K562 (cell line): ENCODE results near the gene INTS6L. TPM values are rescaled to one million over a fixed set of nuclear protein-coding genes. Genes with fewer than 3 reads are reported as not detected.

Experiments
- ATF1 ChIP-seq, 2 experiments: fragments of 450-650 bp in 1 of 2; IDR thresholded peaks; 2 replicates each; pipeline ENCODE4 v1.6.1; 2016; ENCODE audit warnings: missing compliant biosample characterization in 1 of 2, missing genetic modification characterization in 1 of 2
- C11orf30 ChIP-seq: fragments of 450-650 bp; IDR thresholded peaks from 2 replicates; pipeline ENCODE4 v1.6.1; 2016; ENCODE audit warnings: low read depth, mild to moderate bottlenecking
- EP300 ChIP-seq: IDR thresholded peaks from 2 replicates; pipeline ENCODE4 v1.6.1; 2012; ENCODE audit warnings: low read length, improper control_type of control experiment
- KDM5B ChIP-seq: fragments of 200-600 bp; sonication (generic); IDR thresholded peaks from 2 replicates; pipeline ENCODE4 v1.6.1; 2012; ENCODE audit warnings: low read depth, mild to moderate bottlenecking, moderate library complexity, low read length, control low read depth, inconsistent platforms; ENCODE audit not compliant: insufficient replicate concordance
- POLR2B ChIP-seq: fragments of 450-650 bp; IDR thresholded peaks from 2 replicates; pipeline ENCODE4 v1.6.1; 2018; ENCODE audit warnings: low read depth; ENCODE audit not compliant: partially characterized antibody
- RCOR1 ChIP-seq, 2 experiments: IDR thresholded peaks; 2 replicates each; pipeline ENCODE4 v1.6.1; 2012; ENCODE audit warnings: low read depth in 2 of 2, low read length in 2 of 2, borderline replicate concordance in 1 of 2, improper control_type of control experiment in 1 of 2
- RFX5 ChIP-seq: IDR thresholded peaks from 2 replicates; pipeline ENCODE4 v1.6.1; 2011; ENCODE audit warnings: low read depth, mild to moderate bottlenecking, improper control_type of control experiment, low read length
- TAF1 ChIP-seq: IDR thresholded peaks from 2 replicates; pipeline ENCODE4 v1.6.1; 2011; ENCODE audit warnings: mild to moderate bottlenecking, low read length, moderate library complexity; ENCODE audit not compliant: insufficient read depth, control insufficient read depth, severe bottlenecking; ENCODE audit errors: extremely low read depth
- TAL1 ChIP-seq: fragments of 450-650 bp; IDR thresholded peaks from 2 replicates; pipeline ENCODE4 v1.6.1; 2016; ENCODE audit warnings: mild to moderate bottlenecking
- TSC22D4 ChIP-seq: fragments of 450-650 bp; IDR thresholded peaks from 2 replicates; pipeline ENCODE4 v1.6.1; 2016; ENCODE audit warnings: missing genetic modification characterization, missing biosample characterization, control low read depth
- ZNF143 ChIP-seq: sonication (generic); formaldehyde crosslinking; IDR thresholded peaks from 2 replicates; pipeline ENCODE4 v1.9.0; 2022; ENCODE audit warnings: mild to moderate bottlenecking, missing genetic modification reagents
- ZNF232 ChIP-seq: sonication (generic); formaldehyde crosslinking; IDR thresholded peaks from 2 replicates; pipeline ENCODE4 v1.8.0; 2022; ENCODE audit warnings: mild to moderate bottlenecking, missing genetic modification reagents
- ZNF263 ChIP-seq: sonication (generic); formaldehyde crosslinking; IDR thresholded peaks from 2 replicates; pipeline ENCODE4 v1.8.0; 2022; ENCODE audit warnings: mild to moderate bottlenecking, missing genetic modification reagents, borderline replicate concordance
- polyA plus RNA-seq, 8 experiments: library from polyadenylated mRNA; depleted of rRNA in 4 of 8; stranded (reverse) in 5 of 8; unstranded in 3 of 8; fragments of >200 nt; fragmentation: Nextera tagmentation in 2 of 8; fragmentation: Illumina TruSeq in 1 of 8; extraction: Ambion mirVana in 2 of 8; extraction: Trizol in 1 of 8; gene quantifications; 2 replicates each; pipeline versions ENCODE4 v1.2.1 to v1.2.3, GENCODE V29; 2011 to 2014; ENCODE audit warnings: inconsistent platforms in 1 of 8, missing spikeins in 1 of 8
- total RNA-seq, 7 experiments: library from RNA; depleted of rRNA in 6 of 7; stranded (reverse); fragments of >200 nt in 6 of 7; fragmentation: Illumina TruSeq in 2 of 7; extraction: Trizol in 2 of 7; gene quantifications; 2 replicates each; pipeline versions ENCODE4 v1.2.1 to v1.2.3, GENCODE V29; 2011 to 2021; ENCODE audit warnings: low replicate concordance in 1 of 7
- TF ChIP-seq, protein P1 (sequence below): fragments of 450-650 bp; IDR thresholded peaks from 2 replicates; pipeline ENCODE4 v1.6.1; 2018; ENCODE audit not compliant: partially characterized antibody
- TF ChIP-seq, protein P2 (sequence below), 2 experiments: fragments of 150-350 bp in 1 of 2; IDR thresholded peaks; 2 replicates each; pipeline ENCODE4 v1.6.1; 2012 to 2016; ENCODE audit warnings: low read depth in 2 of 2, low read length in 2 of 2, mild to moderate bottlenecking in 1 of 2, moderate library complexity in 1 of 2
- TF ChIP-seq, protein P3 (sequence below): IDR thresholded peaks from 2 replicates; pipeline ENCODE4 v1.6.1; 2012; ENCODE audit warnings: low read depth, low read length, improper control_type of control experiment, borderline replicate concordance
- TF ChIP-seq, protein P4 (sequence below), 2 experiments: fragments of 450-650 bp; conservative IDR thresholded peaks; 2 replicates each; pipeline ENCODE4 v1.6.1; 2017; ENCODE audit warnings: mild to moderate bottlenecking in 2 of 2, moderate library complexity in 2 of 2

INTS6L gene
- total and polyA plus RNA-seq, 9 of the 15 experiments (the other 6 are each of a cell fraction or from before 2014, with no cell fraction given), result 6.1 to 44.9 (median 21.9) TPM

DNA sequence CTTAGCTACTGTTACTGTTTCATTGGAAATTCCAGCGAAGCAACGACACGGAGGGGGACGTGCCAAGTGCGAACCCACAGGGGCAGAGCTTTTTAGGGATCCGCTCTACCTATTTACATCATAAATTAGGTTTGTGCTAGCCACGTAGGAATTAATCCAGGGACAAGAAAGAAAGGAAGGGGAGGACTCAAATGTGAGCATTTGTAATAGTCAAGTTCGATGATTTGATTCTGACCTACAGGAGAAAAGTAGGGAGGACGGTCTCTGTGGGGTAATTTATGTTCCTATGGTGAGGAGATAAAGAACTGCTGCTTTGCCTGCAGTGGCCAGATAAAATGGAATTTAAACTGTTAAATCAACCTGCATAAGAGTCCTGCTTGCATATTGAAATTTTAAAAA is 1.7 kb downstream of the INTS6L start (continued):
- TF ChIP-seq, protein P1, sequence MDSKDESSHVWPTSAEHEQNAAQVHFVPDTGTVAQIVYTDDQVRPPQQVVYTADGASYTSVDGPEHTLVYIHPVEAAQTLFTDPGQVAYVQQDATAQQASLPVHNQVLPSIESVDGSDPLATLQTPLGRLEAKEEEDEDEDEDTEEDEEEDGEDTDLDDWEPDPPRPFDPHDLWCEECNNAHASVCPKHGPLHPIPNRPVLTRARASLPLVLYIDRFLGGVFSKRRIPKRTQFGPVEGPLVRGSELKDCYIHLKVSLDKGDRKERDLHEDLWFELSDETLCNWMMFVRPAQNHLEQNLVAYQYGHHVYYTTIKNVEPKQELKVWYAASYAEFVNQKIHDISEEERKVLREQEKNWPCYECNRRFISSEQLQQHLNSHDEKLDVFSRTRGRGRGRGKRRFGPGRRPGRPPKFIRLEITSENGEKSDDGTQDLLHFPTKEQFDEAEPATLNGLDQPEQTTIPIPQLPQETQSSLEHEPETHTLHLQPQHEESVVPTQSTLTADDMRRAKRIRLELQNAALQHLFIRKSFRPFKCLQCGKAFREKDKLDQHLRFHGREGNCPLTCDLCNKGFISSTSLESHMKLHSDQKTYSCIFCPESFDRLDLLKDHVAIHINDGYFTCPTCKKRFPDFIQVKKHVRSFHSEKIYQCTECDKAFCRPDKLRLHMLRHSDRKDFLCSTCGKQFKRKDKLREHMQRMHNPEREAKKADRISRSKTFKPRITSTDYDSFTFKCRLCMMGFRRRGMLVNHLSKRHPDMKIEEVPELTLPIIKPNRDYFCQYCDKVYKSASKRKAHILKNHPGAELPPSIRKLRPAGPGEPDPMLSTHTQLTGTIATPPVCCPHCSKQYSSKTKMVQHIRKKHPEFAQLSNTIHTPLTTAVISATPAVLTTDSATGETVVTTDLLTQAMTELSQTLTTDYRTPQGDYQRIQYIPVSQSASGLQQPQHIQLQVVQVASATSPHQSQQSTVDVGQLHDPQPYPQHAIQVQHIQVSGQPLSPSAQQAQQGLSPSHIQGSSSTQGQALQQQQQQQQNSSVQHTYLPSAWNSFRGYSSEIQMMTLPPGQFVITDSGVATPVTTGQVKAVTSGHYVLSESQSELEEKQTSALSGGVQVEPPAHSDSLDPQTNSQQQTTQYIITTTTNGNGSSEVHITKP, result peak; percentile 77
- TF ChIP-seq TAL1 (peak; percentile 84), RFX5 (no peak), C11orf30 (no peak), ZNF232 (CRISPR knock-in tag) (no peak), EP300 (peak; percentile 90), KDM5B (peak; percentile 32), TAF1 (peak; percentile 9), POLR2B (peak; percentile 17), ZNF263 (CRISPR knock-in tag) (peak; percentile 85), ATF1 (CRISPR knock-in tag; IDR thresholded peaks at IDR 0.05) (no peak), ATF1 (tag; IDR thresholded peaks at IDR 0.05) (peak; percentile 65), RCOR1 (IDR thresholded peaks at IDR 0.05; ENCODE audit: borderline replicate concordance in 1 of 2, low read depth in 2 of 2, low read length in 2 of 2) (peak; percentile 40 to 76; a peak in 2 of 4 replicates), ZNF143 (no peak), TSC22D4 (tag) (no peak)
- TF ChIP-seq, protein P2, sequence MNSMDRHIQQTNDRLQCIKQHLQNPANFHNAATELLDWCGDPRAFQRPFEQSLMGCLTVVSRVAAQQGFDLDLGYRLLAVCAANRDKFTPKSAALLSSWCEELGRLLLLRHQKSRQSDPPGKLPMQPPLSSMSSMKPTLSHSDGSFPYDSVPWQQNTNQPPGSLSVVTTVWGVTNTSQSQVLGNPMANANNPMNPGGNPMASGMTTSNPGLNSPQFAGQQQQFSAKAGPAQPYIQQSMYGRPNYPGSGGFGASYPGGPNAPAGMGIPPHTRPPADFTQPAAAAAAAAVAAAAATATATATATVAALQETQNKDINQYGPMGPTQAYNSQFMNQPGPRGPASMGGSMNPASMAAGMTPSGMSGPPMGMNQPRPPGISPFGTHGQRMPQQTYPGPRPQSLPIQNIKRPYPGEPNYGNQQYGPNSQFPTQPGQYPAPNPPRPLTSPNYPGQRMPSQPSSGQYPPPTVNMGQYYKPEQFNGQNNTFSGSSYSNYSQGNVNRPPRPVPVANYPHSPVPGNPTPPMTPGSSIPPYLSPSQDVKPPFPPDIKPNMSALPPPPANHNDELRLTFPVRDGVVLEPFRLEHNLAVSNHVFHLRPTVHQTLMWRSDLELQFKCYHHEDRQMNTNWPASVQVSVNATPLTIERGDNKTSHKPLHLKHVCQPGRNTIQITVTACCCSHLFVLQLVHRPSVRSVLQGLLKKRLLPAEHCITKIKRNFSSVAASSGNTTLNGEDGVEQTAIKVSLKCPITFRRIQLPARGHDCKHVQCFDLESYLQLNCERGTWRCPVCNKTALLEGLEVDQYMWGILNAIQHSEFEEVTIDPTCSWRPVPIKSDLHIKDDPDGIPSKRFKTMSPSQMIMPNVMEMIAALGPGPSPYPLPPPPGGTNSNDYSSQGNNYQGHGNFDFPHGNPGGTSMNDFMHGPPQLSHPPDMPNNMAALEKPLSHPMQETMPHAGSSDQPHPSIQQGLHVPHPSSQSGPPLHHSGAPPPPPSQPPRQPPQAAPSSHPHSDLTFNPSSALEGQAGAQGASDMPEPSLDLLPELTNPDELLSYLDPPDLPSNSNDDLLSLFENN (IDR thresholded peaks at IDR 0.05; ENCODE audit: low read depth in 2 of 2, low read length in 2 of 2), result peak in 1 of 2 experiments; percentile 75; a peak in 2 of 4 replicates
- TF ChIP-seq, protein P3, sequence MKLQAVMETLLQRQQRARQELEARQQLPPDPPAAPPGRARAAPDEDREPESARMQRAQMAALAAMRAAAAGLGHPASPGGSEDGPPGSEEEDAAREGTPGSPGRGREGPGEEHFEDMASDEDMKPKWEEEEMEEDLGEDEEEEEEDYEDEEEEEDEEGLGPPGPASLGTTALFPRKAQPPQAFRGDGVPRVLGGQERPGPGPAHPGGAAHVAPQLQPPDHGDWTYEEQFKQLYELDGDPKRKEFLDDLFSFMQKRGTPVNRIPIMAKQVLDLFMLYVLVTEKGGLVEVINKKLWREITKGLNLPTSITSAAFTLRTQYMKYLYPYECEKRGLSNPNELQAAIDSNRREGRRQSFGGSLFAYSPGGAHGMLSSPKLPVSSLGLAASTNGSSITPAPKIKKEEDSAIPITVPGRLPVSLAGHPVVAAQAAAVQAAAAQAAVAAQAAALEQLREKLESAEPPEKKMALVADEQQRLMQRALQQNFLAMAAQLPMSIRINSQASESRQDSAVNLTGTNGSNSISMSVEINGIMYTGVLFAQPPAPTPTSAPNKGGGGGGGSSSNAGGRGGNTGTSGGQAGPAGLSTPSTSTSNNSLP, result peak; percentile 59
- TF ChIP-seq, protein P4, sequence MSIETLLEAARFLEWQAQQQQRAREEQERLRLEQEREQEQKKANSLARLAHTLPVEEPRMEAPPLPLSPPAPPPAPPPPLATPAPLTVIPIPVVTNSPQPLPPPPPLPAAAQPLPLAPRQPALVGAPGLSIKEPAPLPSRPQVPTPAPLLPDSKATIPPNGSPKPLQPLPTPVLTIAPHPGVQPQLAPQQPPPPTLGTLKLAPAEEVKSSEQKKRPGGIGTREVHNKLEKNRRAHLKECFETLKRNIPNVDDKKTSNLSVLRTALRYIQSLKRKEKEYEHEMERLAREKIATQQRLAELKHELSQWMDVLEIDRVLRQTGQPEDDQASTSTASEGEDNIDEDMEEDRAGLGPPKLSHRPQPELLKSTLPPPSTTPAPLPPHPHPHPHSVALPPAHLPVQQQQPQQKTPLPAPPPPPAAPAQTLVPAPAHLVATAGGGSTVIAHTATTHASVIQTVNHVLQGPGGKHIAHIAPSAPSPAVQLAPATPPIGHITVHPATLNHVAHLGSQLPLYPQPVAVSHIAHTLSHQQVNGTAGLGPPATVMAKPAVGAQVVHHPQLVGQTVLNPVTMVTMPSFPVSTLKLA (conservative IDR thresholded peaks at IDR 0.05), result peak; percentile 24 to 49; a peak in 2 of 4 replicates
